HG03280 (cell line): ENCODE data around the gene EVA1C.
"Not testable (repeated sequence)": the region's sequence is repeated elsewhere in the genome, so short reads cannot be mapped to it uniquely, and the experiment has no call there.

Source experiments
- ATAC-seq: cut with Tn5 transposase; IDR thresholded peaks from one replicate; pipeline ENCODE4 v1.9.1; 2021; ENCODE audit warnings: mild to moderate bottlenecking, moderate library complexity; ENCODE audit not compliant: unreplicated experiment

EVA1C gene

DNA sequence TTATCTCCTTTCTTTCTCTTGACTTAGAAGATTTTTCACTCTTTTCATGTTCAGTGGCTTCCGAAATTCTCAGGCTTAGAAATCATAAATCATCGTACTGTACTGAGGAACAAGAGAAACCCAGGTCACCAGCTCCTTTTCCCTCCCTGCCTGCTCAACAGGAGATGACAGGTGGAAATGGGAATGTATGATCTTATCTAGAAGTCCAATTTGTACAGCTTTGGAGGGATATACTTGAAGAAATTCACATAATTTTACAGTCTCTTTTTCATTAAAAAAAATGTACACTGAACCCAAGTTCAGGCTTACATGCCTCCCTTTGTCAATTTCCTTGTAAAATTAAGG is 11.7 kb downstream of the EVA1C start:
- ATAC-seq: no peak

DNA sequence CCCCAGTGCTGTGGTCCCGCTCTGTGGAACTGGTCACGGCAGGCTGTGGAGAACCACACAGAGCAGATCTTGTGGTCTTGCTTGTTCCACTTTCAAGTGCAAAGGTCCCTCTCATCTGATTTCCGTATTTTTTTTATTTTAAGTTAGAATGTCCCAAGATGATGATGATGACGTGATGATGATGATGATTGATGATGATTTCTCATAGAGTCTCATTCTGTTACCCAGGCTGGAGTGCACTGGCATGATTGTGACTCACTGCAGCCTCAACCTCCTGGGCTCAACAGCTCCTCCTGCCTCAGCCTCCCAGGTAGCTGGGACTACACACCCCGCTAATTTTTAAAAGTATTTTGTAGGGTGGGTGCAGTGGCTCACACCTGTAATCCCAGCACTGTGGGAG is 12.2 kb downstream of the EVA1C start:
- no peak for ATAC-seq

DNA sequence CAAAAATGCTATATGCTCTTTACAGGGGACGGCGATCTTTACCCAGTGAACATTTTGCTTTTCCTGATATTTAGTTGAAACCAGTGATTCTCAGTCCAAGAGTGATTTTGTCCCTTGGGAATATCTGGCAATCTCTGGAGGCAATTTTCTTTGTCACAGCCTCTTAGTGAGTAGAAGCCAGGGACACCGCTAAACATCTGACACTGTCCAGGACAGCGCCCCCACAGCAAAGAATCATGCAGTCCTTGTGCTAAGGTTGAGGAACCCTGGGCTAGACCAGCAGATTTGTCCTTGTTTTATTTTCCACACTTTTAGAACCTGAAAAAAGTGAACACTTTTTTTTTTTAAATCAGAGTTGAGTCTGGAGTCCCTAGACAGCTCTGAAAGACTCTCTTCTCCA is 13.1 kb downstream of the EVA1C start:
- ATAC-seq: no peak

DNA sequence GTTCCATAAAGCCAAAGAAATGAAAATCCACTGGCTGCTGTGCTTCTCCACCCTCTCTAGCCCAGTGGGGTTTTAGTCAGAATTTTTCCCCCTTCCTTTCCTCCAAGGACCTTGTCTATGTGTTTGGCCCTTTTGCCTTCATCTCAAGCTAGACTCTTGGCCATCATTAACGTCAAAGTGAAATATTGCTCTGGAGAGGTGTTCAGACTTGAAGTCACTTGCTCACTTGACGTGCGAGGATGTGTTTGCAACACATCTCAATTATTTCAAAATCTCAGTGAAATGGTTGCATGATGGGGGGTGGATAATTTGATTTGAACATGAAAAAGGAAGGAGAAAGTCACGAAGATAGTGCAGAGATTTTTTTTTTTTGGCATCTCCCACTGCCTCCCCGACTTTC is 13.6 kb downstream of the EVA1C start:
- ATAC-seq: no peak

DNA sequence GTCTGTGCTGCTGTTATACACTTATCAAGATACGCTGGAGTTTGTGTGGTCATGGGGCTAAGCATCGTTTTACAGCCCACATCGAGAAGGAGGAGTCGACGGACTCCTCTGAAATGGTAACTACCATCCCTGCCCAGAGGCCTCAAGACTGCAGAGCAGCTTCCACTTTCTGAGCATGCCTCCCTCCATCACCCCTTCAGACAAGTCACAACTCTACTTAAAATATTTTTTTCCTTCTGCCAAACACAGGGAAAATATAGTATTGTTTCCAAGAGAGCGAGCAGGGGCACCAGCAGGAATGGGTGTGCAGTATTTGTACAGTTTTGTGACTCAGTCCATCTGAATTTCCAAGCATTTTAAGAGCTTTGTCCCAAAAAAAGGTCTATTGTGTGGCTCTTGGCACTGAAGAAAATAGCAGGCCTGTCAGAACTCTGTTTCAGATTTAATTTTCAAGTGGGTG is 14.1 kb downstream of the EVA1C start:
- ATAC-seq: no peak

DNA sequence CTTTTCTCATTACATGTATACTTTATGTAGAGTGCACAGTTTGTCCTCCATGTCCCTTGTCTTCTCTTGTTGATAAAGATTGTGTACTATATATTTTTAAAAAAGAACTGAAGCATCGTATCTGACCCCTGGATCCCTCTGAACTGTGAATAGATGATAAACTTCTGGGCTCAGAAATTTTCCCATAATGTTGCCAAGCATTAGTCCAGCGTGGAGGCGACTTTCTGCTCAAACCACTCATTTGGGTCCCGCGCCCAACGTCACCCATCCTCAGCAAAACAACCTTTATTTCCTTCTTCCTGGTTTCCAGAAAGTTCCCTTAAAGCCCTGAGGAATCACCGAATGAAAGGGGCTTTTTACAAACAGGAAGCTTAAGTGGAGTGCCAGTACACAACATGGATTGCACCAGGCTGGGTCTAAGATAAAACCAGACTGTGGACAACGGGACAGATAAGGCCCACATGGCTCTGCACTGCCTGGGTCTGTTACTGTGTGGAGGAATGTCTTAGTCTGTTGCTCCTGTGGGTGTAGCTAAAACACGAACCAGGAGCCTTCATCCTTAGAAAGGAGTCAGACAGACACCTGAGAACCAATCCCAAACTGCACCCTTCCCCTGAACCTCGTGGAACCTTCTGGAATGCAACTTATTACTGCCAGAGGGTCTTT is 15.6 kb downstream of the EVA1C start:
- no peak for ATAC-seq

DNA sequence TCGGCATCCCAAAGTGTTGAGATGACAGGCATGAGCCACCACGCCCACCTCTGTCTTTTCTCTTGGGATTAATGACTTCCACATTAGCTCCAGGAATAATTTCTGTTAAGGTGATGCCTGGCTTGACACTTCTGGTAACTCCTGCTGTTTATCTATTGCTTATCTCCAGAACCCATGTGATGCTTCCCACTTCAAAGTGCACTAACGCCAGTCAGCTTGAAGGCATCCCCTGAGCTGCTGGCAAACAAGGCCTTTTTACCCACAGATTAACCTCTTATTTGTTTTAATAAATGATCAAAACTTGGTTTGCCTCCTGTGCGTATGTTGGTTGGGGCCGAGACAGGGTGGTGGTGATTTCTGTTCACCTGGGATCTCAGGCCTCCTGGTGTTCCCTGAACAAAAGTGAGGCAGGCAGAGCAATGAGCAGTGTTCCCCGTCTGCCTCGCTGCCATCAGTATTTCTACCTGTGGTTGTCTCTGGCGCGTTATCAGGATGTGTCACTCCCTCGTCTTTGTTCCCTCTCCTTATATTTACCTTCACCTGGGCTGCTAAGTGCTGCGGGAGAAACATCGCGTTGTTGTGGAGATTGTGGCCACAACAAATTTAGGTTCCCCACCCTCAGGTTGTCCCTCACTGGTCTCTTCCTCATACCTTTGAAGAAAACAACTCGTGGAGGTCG is 20.6 kb downstream of the EVA1C start:
- not testable (repeated sequence) for ATAC-seq

DNA sequence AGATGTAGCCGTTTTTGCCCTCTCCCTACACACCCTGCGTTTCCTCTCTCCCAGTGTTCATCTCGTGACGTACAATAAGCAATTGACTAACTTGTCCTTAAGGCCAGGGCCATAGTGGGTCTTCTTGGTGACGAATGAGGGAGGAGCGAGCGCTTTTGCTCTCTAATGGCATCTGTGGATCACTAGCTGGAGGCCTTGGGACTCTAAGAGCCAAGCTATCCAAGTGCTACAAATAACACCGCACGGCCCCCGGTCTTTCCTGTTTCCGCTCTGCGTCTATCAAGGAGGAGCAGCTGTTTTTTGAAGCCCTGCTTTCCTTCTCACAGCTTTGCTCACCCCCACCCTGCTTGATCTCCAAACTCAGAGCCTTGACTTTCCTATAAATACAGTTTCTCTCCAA is 25.2 kb downstream of the EVA1C start:
- ATAC-seq: no peak

DNA sequence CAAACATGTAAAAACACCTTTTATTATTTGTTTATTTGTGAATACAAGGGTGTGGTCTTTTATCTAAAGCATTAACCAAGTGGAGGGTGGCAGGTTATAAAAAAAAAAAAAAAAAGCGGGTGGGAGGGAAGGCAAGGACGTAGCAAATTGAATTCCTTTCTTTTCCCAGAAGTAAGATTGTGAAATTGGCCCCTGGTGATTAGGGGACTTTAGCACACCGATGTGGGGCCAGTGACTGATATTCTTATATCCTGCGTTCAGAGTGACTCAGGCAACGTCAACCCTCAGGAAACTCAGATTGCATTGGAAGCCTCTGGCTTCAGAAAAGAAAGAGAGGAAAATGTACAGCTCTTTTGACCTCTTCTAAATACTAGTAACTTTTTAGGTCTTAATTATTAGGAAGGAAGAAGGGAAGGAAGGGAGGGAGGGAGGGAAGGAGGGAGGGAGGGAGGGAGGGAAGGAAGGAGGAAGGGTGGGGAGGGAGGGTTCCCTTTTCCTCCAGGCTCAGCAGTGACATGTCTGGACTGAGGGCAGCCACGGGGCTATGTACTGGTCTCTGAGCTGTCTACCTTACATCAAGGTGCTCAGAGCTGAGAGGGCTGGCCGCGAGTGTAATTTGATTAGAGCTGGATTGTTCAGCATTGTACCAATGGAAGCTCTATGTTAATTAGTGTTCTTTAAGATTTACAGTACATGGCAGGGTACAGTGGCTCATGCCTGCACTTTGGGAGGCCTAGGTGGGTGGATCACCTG is 30.2 kb downstream of the EVA1C start:
- ATAC-seq: no peak

DNA sequence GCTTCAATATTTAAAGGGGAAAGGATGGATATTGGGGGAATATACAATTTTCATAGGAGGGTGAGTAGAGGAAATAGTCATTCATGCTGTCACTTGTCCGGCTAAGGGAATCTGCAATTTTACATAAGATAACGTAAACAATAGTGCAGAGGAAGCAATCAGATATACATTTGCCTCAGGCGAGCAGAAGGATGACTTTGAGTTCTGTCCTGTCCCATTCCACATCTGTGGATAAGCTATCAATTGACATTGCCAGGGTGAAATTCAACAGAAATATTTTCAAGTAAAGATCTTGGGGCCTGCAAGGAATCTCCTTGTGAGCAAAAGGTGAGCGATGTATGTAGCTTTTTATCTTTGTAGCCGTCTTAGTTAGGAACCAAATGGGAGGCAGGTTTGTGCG is 32.6 kb downstream of the EVA1C start:
- no peak for ATAC-seq

DNA sequence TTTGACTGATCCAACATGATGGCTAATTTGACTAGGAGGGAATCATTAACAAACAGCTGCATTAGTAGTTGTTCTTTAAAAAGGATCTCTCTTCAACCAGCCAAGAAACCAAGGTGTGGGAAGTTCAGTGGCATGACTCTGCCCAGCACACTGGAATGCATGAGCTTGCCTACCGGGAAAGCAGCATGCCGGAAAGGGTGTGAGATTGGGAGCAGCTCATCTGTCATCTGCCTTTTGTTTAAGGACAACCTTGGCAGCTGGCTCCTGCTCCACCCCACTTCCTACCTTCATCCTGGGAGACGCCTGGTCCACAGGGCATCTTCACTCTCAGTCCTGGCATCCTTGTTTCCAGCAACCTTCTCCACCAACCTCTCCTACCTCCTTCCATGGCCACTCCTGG is 33.9 kb downstream of the EVA1C start:
- ATAC-seq: not testable (repeated sequence)

DNA sequence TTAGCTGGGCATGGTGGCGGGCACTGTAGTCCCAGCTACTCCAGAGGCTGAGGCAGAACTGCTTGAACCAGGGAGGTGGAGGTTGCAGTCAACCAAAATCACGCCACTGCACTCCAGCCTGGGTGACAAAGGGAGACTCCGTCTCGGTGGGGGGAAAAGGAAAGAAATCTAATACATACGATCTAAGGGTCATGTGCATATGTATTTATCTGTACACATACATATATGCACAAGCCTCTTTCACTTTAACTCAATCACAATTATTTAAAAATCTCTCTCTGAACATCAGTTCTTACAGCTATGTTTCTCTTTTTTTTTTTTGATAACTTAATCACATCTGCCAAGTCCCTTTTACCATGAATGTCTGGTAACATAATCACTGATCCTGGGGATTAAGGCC is 34.7 kb downstream of the EVA1C start:
- no peak for ATAC-seq

DNA sequence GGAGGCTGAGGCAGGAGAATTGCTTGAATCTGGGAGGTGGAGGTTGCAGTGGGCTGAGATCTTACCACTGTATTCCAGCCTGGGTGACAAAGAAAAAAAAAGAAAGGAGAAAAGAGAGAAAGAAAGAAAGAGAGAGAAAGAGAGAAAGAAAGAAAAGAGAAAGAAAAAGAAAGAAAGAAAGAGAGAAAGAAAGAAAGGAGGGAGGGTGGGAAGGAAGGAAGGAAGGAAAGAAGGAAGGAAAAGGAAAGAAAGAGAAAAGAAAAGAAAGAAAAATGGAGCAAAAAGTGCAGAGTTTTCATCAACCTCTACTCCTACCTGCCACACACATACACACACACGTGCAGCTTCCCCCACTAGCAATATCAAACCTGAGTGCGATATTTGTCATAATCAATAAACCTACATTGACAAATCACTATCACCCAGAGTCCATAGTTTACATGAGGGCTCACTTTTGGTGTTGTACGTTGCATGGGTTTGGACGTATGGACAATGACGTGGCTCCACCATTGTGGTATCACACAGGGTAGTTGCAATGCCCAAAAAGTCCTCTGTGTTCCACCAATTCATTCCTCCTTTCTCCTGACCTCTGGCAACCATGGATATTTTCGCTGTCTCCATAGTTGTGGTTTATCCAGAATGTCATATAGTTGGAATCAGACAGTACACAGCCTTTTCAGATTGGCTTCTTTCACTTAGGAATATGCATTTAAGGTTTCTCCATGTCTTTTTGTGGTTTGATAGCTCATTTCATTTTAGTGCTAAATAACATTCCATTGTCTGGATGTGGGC is 36.5 kb downstream of the EVA1C start:
- no peak for ATAC-seq

DNA sequence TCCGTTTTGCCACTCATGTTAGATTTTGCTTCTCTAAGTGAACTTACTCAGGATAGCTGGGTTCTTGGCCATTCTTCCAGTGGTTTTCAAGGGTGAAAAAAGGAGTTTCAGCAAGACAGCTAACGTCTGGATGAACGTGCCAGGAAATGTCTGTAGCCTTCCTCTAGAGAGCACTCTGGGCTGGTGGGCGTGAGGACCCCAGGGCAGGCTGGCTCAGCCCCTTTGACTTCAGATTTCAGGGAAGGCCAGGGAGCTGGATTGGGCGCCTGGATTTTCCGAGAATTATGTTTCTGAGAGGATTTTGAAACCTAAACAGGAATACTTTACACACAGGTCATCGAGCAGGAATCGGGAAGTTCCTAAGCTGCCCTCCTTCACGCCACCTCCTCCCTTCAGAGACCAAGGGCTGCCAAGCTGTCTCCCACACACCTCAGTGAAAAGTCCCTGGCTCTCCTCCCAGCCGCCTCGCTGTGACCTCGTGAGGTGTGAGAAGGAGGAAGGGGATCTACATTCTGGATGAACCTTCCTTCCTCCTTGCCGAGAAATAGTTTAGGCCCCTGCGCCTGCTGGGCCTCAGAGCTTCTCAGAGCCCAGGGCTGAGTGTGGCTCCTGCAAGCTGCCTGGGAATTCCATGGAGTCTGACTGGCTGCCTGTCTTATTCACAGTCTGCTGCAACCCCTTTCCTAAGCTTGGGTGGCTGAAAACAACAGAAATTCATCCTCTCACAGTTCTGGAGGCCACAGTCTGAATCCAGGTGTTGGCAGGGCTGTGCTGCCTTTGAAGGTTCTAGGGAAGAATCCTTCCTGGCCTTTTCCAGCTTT is 38.6 kb downstream of the EVA1C start:
- not testable (repeated sequence) for ATAC-seq

DNA sequence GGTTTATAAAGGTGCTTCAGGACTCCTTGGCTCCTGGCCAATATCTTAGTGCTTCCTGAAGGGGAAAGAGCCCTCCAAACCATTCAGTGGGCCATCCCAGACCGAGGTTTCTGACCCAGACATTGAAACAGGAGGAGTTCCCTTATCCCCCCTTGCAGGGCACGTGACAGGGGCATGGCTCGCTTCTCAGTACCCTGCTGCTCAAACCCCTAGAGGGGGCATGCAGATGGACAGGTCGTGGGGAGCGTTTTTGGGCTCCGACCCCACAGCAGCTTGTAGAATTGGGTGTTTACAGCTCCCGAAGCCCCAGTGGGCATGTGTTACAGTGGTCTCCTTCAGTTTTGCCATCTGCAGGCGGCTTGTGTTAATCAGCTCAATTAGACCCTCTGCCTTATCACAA is 39.7 kb downstream of the EVA1C start:
- not testable (repeated sequence) for ATAC-seq

DNA sequence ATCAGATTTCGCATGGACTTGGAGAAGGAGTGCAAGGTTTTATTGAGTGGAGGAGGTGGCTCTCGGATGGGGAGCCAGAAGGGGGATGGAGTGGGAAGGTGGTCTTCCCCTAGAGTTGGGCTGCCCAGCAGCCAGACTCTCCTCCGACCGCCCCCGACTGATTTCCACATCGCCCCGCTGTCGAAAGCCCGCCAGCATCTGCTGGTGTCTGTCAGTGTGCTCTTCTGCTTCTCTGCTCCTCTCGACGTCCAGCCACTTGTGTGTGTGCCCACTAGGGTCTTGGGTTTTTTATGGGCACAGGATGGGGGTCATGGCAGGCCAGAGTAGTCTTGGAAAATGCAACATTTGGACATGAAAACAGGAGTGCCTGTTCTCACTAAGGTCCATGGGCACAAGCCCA is 40.1 kb downstream of the EVA1C start:
- ATAC-seq: no peak

DNA sequence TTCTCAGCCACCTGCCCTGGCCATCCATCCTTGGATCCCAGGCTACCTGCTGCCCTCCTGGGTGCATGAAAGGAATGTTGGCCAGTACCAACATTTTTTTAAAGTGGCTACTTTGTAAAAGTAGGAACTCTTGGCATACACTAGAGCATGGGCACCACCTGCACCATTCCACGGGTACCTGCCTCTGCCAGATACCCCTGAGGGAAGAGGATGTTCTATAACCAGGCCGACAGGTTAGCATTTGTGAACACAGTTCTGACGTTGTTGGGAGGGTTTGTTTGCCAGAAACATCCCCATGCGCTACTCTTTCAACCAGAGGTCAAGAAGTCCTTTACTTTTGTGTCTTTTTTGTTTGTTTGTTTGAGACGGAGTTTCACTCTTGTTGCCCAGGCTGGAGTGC is 43.0 kb downstream of the EVA1C start:
- no peak for ATAC-seq

DNA sequence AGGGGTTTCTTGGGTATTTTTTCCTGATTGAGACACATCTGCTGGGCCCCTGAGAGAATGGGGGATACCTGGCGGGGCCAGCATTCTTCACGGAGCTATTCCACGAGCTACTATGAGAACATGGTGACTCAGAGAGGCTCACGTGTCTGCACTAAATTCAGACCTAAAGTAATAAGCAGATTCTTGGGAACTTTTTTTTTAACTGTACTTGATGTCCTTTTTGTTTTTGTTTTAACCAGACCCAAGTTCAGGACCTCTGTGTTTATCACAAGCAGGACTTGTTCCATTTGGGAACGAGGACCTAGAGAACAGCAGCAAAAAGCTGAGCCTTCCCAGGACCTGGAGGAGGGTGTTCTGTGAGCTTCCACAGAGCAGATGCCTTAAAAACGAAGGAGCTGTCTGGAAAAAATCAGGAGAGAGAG is 44.0 kb downstream of the EVA1C start:
- ATAC-seq: no peak

DNA sequence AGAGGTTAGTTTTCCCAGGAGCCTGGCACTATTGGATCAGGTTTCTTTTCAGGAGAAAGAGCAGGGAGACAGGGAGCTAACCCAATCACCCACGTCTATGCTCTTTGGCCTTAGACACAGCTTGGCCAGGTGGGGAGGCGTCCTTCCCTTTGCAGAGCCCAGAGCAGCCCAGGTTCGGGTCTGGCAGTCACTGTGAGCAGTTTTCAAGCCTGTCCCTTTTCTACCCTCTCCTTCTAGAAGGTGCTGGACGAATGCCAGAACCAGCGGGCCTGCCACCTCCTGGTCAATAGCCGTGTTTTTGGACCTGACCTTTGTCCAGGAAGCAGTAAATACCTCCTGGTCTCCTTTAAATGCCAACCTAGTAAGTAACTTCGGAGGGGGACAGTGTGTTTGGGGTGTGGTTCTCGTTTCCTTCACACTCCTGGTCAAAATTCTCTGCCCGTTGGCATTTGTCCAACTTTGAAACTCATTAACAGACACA is 44.9 kb downstream of the EVA1C start:
- ATAC-seq: no peak

DNA sequence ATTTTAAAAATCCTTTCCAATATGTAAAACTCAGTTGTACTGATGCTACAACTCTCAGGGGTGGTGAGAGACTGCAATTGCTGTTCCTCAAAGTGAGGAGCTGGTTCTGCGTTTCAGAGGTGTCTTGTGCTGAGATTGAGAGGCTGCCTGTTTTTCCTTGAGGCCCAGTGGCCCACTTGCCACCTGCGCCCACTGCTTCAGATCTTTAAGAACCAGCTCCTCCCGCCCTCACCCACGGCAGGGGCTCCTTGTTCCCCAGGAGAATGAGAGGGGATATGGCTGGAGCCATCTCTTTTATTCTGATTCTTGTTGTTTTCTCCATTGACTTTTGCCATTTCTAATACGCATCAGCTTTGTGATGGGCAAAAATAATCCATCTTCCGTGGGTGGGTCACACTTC is 45.5 kb downstream of the EVA1C start:
- ATAC-seq: no peak
